Nephron (organoid): Measurements from ENCODE around the gene KCTD2.
"Not testable (repeated sequence)": the region's sequence is repeated elsewhere in the genome, so short reads cannot be mapped to it uniquely, and the experiment has no call there.

Source experiments
- H3K27ac Mint-ChIP-seq, 3 experiments: 2 replicates each; pipeline ENCODE4 v1.8.0; 2020; ENCODE audit warnings: mixed read lengths in 3 of 3, mild to moderate bottlenecking in 2 of 3, moderate library complexity in 1 of 3
- H3K27me3 Mint-ChIP-seq: 2 replicates; pipeline ENCODE4 v1.8.0; 2021; ENCODE audit warnings: low read depth, mild to moderate bottlenecking, moderate library complexity, mixed read lengths
- H3K36me3 Mint-ChIP-seq: 2 replicates; pipeline ENCODE4 v1.8.0; 2020; ENCODE audit warnings: low read depth, mixed read lengths
- H3K4me1 Mint-ChIP-seq: 2 replicates; pipeline ENCODE4 v1.8.0; 2020; ENCODE audit warnings: mixed read lengths
- H3K4me3 Mint-ChIP-seq, 3 experiments: 2 replicates each; pipeline ENCODE4 v1.8.0; 2020; ENCODE audit warnings: mild to moderate bottlenecking in 3 of 3, mixed read lengths in 3 of 3, moderate library complexity in 2 of 3
- H3K9me3 Mint-ChIP-seq: 2 replicates; pipeline ENCODE4 v1.8.0; 2020; ENCODE audit warnings: mixed read lengths
- CTCF ChIP-seq, 3 experiments: fragments of 200-600 bp; sonication (generic); IDR thresholded peaks; one replicate each; pipeline ENCODE4 v1.5.0; 2021; ENCODE audit warnings: antibody characterized with exemption in 3 of 3; ENCODE audit not compliant: unreplicated experiment in 3 of 3

The KCTD2 gene

GRCh38 chr17:75068750-75069149, 21.7 kb downstream of the KCTD2 start:
- H3K27me3 Mint-ChIP-seq = no peaks in the 10 kb centered on the region
- H3K36me3 Mint-ChIP-seq = peaks cover 19% of the 10 kb centered on the region
- no peak overlapping the region for H3K4me3 Mint-ChIP-seq
- no peaks in the 10 kb centered on the region for H3K9me3 Mint-ChIP-seq
- no peak overlapping the region for H3K27ac Mint-ChIP-seq
- no peak for TF ChIP-seq CTCF (IDR thresholded peaks at IDR 0.05; ENCODE audit: unreplicated experiment in 3 of 3)
- H3K4me1 Mint-ChIP-seq = peaks cover 9% of the 10 kb centered on the region

- Mint-ChIP-seq H3K36me3 (peaks cover 9% of the 10 kb centered on the region), H3K9me3 (no peaks in the 10 kb centered on the region), H3K4me3 (no peak overlapping the region), H3K4me1 (peaks cover 12% of the 10 kb centered on the region), H3K27me3 (no peaks in the 10 kb centered on the region), H3K27ac (no peak overlapping the region)
- peak; percentile 18 to 37 (median 22) for TF ChIP-seq CTCF (IDR thresholded peaks at IDR 0.05; ENCODE audit: unreplicated experiment in 3 of 3)
Observed at GRCh38 chr17:75069783-75070182, 22.8 kb downstream of the KCTD2 start.

- H3K36me3 Mint-ChIP-seq, H3K27me3 Mint-ChIP-seq, H3K9me3 Mint-ChIP-seq, H3K4me3 Mint-ChIP-seq: not testable (repeated sequence)
- peaks cover 17% of the 10 kb centered on the region for H3K4me1 Mint-ChIP-seq
- peak overlapping the region in 1 of 3 experiments; percentile 20 for H3K27ac Mint-ChIP-seq
Observed at GRCh38 chr17:75071478-75072271, 24.6 kb downstream of the KCTD2 start.

- not testable (repeated sequence) for H3K36me3 Mint-ChIP-seq, H3K9me3 Mint-ChIP-seq, H3K4me3 Mint-ChIP-seq, H3K27ac Mint-ChIP-seq, H3K27me3 Mint-ChIP-seq
- peaks cover 17% of the 10 kb centered on the region for H3K4me1 Mint-ChIP-seq
Observed at GRCh38 chr17:75072909-75073308, 25.9 kb downstream of the KCTD2 start.

- Mint-ChIP-seq H3K4me1 (peaks cover 21% of the 10 kb centered on the region), H3K27me3 (no peaks in the 10 kb centered on the region), H3K9me3 (no peaks in the 10 kb centered on the region), H3K4me3 (no peak overlapping the region), H3K27ac (peak overlapping the region; percentile 25 to 83 (median 75)), H3K36me3 (no peaks in the 10 kb centered on the region)
- TF ChIP-seq CTCF (IDR thresholded peaks at IDR 0.05; ENCODE audit: unreplicated experiment in 3 of 3) = no peak
Observed at GRCh38 chr17:75073618-75074047, 26.6 kb downstream of the KCTD2 start.

GRCh38 chr17:75074532-75074931, 27.5 kb downstream of the KCTD2 start:
- TF ChIP-seq CTCF (IDR thresholded peaks at IDR 0.05; ENCODE audit: unreplicated experiment in 3 of 3) = no peak
- H3K4me1 Mint-ChIP-seq = peaks cover 29% of the 10 kb centered on the region
- peak overlapping the region in 2 of 3 experiments; percentile 37 to 75 for H3K27ac Mint-ChIP-seq
- no peaks in the 10 kb centered on the region for H3K36me3 Mint-ChIP-seq
- no peak overlapping the region for H3K4me3 Mint-ChIP-seq
- H3K27me3 Mint-ChIP-seq = peaks cover 4% of the 10 kb centered on the region
- H3K9me3 Mint-ChIP-seq = no peaks in the 10 kb centered on the region
